ENCODE data around the gene MROH2A.

GRCh38 chr2:233820774-233821105, 42.6 kb downstream of the MROH2A start:
- TF ChIP-seq CTCF (conservative IDR thresholded peaks at IDR 0.05; ENCODE audit: low read length) (no peak), EZH2phosphoT487 (IDR thresholded peaks at IDR 0.05; ENCODE audit: borderline replicate concordance) (no peak)
